Astrocyte (in vitro differentiated cells and primary cell): Measurements from ENCODE around the gene ALOX12.

Experiments used
- CTCF ChIP-seq: IDR thresholded peaks from 2 replicates; pipeline ENCODE4 v1.5.1; 2011; ENCODE audit warnings: low read depth, mild to moderate bottlenecking, inconsistent platforms, low read length, moderate library complexity; ENCODE audit not compliant: insufficient read depth
- EZH2 ChIP-seq: IDR thresholded peaks from 2 replicates; pipeline ENCODE4 v1.6.1; 2012; ENCODE audit warnings: mild to moderate bottlenecking, low read length, inconsistent platforms; ENCODE audit not compliant: insufficient read depth

GRCh38 chr17:7002288-7003047 lies 6.6 kb downstream of the ALOX12 start:
- TF ChIP-seq CTCF (no peak), EZH2 (no peak)
